ENCODE measurements around the gene ARTN.

DNA sequence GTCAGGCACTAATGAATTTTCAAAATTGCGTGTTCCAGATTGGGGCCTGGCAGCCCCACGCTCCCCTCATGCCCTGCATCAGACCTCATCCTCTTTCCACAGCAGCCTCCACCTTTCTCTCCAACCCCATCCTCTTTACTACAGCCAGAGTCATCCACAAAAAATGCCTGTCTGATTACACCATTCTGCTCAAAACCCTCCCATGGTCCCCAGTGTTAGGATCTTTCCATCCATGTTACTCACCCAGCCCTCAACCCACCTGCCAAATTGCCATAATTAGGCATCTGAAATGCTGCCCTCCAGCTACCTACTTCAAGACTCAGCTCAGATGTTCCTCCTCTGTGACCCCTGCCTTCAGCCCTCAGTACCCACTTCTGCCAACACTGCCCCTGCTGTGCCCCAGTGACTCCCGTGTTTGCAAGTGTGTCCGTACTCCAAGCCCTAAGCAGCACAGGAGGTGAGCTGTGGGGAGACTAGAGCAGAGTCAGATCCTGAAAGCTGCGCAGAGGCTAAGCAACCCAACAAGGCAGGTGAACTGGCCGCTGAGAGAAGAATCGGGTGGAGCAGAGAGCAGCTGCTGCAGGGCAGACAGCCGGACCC lies 715 bp upstream of the ARTN start:
- TF ChIP-seq CTCF (conservative IDR thresholded peaks at IDR 0.05; ENCODE audit: low read depth, low read length) (no peak), EZH2 (IDR thresholded peaks at IDR 0.05; ENCODE audit: low read length, unreplicated experiment) (no peak)

All from PC-3 (cell line).